ENCODE results near the gene YLPM1.

The YLPM1 gene

GRCh38 chr14:74807853-74808545, 44.9 kb downstream of the YLPM1 start:
- TF ChIP-seq POLR2A (IDR thresholded peaks at IDR 0.05; ENCODE audit: low read depth, low read length) = no peak
- no peak for TF ChIP-seq POU2F2 (IDR thresholded peaks at IDR 0.05; ENCODE audit: low read depth, low read length)
- TF ChIP-seq SPI1 (IDR thresholded peaks at IDR 0.05; ENCODE audit: low read depth, low read length) = no peak
- no peak for TF ChIP-seq TAF1 (IDR thresholded peaks at IDR 0.05; ENCODE audit: low read depth, low read length)
- no peak for TF ChIP-seq POLR2AphosphoS5 (IDR thresholded peaks at IDR 0.05; ENCODE audit: low read depth, low read length)
- no peak for TF ChIP-seq PAX5 (IDR thresholded peaks at IDR 0.05; ENCODE audit: insufficient read depth, low read length, severe bottlenecking)
- no peak for FAIRE-seq
- no peak for DNase-seq (ENCODE audit: insufficient read length, low spot score)

- DNase-seq (ENCODE audit: insufficient read length, low spot score) = no peak
Measured at GRCh38 chr14:74816124-74816523, 53.0 kb downstream of the YLPM1 start.

GRCh38 chr14:74820288-74820687, 57.2 kb downstream of the YLPM1 start:
- no peak for FAIRE-seq
- TF ChIP-seq POLR2AphosphoS5 (IDR thresholded peaks at IDR 0.05; ENCODE audit: low read depth, low read length) (no peak), SPI1 (IDR thresholded peaks at IDR 0.05; ENCODE audit: low read depth, low read length) (no peak), TAF1 (IDR thresholded peaks at IDR 0.05; ENCODE audit: low read depth, low read length) (no peak), POU2F2 (IDR thresholded peaks at IDR 0.05; ENCODE audit: low read depth, low read length) (no peak)
- DNase-seq (ENCODE audit: insufficient read length, low spot score) = no peak

More at GRCh38 chr14:74816124-74816523, 53.0 kb downstream of the YLPM1 start:
- TF ChIP-seq PAX5 (IDR thresholded peaks at IDR 0.05; ENCODE audit: insufficient read depth, low read length, severe bottlenecking) (no peak), POLR2AphosphoS5 (IDR thresholded peaks at IDR 0.05; ENCODE audit: low read depth, low read length) (no peak)
- no peak for FAIRE-seq

- no peak for TF ChIP-seq POLR2A (IDR thresholded peaks at IDR 0.05; ENCODE audit: low read depth, low read length)
- no peak for TF ChIP-seq TAF1 (IDR thresholded peaks at IDR 0.05; ENCODE audit: low read depth, low read length)
- TF ChIP-seq SPI1 (IDR thresholded peaks at IDR 0.05; ENCODE audit: low read depth, low read length) = no peak
- TF ChIP-seq PAX5 (IDR thresholded peaks at IDR 0.05; ENCODE audit: insufficient read depth, low read length, severe bottlenecking) = no peak
- TF ChIP-seq POU2F2 (IDR thresholded peaks at IDR 0.05; ENCODE audit: low read depth, low read length) = no peak
- TF ChIP-seq POLR2AphosphoS5 (IDR thresholded peaks at IDR 0.05; ENCODE audit: low read depth, low read length) = no peak
- FAIRE-seq (no peak), DNase-seq (ENCODE audit: insufficient read length, low spot score) (no peak)
Measured at GRCh38 chr14:74821267-74821915, 58.3 kb downstream of the YLPM1 start.

- TF ChIP-seq SPI1 (IDR thresholded peaks at IDR 0.05; ENCODE audit: low read depth, low read length) = no peak
- TF ChIP-seq POLR2A (IDR thresholded peaks at IDR 0.05; ENCODE audit: low read depth, low read length) = no peak
- no peak for TF ChIP-seq PAX5 (IDR thresholded peaks at IDR 0.05; ENCODE audit: insufficient read depth, low read length, severe bottlenecking)
- no peak for TF ChIP-seq TAF1 (IDR thresholded peaks at IDR 0.05; ENCODE audit: low read depth, low read length)
- peak; percentile 48 for FAIRE-seq
- DNase-seq (ENCODE audit: insufficient read length, low spot score) = no peak
Measured at GRCh38 chr14:74824997-74825396, 61.9 kb downstream of the YLPM1 start.

GRCh38 chr14:74826574-74826973, 63.5 kb downstream of the YLPM1 start:
- FAIRE-seq (no peak), DNase-seq (ENCODE audit: insufficient read length, low spot score) (no peak)
- TF ChIP-seq SPI1 (IDR thresholded peaks at IDR 0.05; ENCODE audit: low read depth, low read length) = no peak
- no peak for TF ChIP-seq POLR2AphosphoS5 (IDR thresholded peaks at IDR 0.05; ENCODE audit: low read depth, low read length)
- TF ChIP-seq POLR2A (IDR thresholded peaks at IDR 0.05; ENCODE audit: low read depth, low read length) = no peak
- TF ChIP-seq POU2F2 (IDR thresholded peaks at IDR 0.05; ENCODE audit: low read depth, low read length) = no peak
- TF ChIP-seq PAX5 (IDR thresholded peaks at IDR 0.05; ENCODE audit: insufficient read depth, low read length, severe bottlenecking) = no peak
- no peak for TF ChIP-seq TAF1 (IDR thresholded peaks at IDR 0.05; ENCODE audit: low read depth, low read length)

GRCh38 chr14:74829251-74829650, 66.1 kb downstream of the YLPM1 start:
- no peak for TF ChIP-seq SPI1 (IDR thresholded peaks at IDR 0.05; ENCODE audit: low read depth, low read length)
- TF ChIP-seq PAX5 (IDR thresholded peaks at IDR 0.05; ENCODE audit: insufficient read depth, low read length, severe bottlenecking) = no peak
- no peak for TF ChIP-seq POU2F2 (IDR thresholded peaks at IDR 0.05; ENCODE audit: low read depth, low read length)
- no peak for TF ChIP-seq POLR2AphosphoS5 (IDR thresholded peaks at IDR 0.05; ENCODE audit: low read depth, low read length)
- no peak for TF ChIP-seq TAF1 (IDR thresholded peaks at IDR 0.05; ENCODE audit: low read depth, low read length)
- no peak for TF ChIP-seq POLR2A (IDR thresholded peaks at IDR 0.05; ENCODE audit: low read depth, low read length)
- DNase-seq (ENCODE audit: insufficient read length, low spot score) (no peak), FAIRE-seq (no peak)

GRCh38 chr14:74832849-74833248, 69.7 kb downstream of the YLPM1 start:
- no peak for TF ChIP-seq PAX5 (IDR thresholded peaks at IDR 0.05; ENCODE audit: insufficient read depth, low read length, severe bottlenecking)
- no peak for TF ChIP-seq POLR2AphosphoS5 (IDR thresholded peaks at IDR 0.05; ENCODE audit: low read depth, low read length)
- TF ChIP-seq TAF1 (IDR thresholded peaks at IDR 0.05; ENCODE audit: low read depth, low read length) = no peak
- no peak for TF ChIP-seq POLR2A (IDR thresholded peaks at IDR 0.05; ENCODE audit: low read depth, low read length)
- TF ChIP-seq SPI1 (IDR thresholded peaks at IDR 0.05; ENCODE audit: low read depth, low read length) = no peak
- no peak for TF ChIP-seq POU2F2 (IDR thresholded peaks at IDR 0.05; ENCODE audit: low read depth, low read length)
- no peak for DNase-seq (ENCODE audit: insufficient read length, low spot score)
- FAIRE-seq = no peak

GRCh38 chr14:74834692-74835392, 71.7 kb downstream of the YLPM1 start:
- DNase-seq (ENCODE audit: insufficient read length, low spot score) (no peak), FAIRE-seq (peak; percentile 82)
- no peak for TF ChIP-seq SPI1 (IDR thresholded peaks at IDR 0.05; ENCODE audit: low read depth, low read length)
- no peak for TF ChIP-seq POLR2AphosphoS5 (IDR thresholded peaks at IDR 0.05; ENCODE audit: low read depth, low read length)
- TF ChIP-seq POU2F2 (IDR thresholded peaks at IDR 0.05; ENCODE audit: low read depth, low read length) = no peak
- TF ChIP-seq TAF1 (IDR thresholded peaks at IDR 0.05; ENCODE audit: low read depth, low read length) = no peak
- no peak for TF ChIP-seq POLR2A (IDR thresholded peaks at IDR 0.05; ENCODE audit: low read depth, low read length)
- no peak for TF ChIP-seq PAX5 (IDR thresholded peaks at IDR 0.05; ENCODE audit: insufficient read depth, low read length, severe bottlenecking)

Measured in GM12891 (cell line).